Measurements from ENCODE around the gene PDCD11.

PDCD11 gene

DNA sequence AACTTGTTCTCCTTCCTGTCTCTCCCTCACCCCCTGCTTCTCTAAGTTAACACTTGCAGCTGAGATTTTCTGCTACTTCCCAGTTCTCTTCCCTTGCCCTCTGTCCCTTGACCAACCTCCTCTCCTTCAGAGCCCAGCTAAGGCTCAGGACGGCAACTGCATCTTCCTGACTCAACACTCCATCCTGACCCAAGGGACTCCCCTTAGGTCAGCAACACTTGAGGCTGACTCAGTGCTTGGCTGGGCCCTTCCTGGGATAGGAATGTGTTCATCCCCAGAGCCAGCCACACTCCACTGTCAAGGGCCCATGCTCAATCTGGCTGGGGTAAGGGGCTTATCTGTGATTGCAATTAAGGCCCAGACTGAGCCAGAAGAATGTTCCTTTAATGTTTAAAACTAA is 52.3 kb downstream of the PDCD11 start:
- in situ Hi-C loops (cut with HindIII; ENCODE audit: low pct_unique_long_range_greater_than_20kb, low sequenced_read_pairs) = no loop called here
- DNase-seq (ENCODE audit: low read depth in 1 of 2, low spot score in 1 of 2) = no peak

DNA sequence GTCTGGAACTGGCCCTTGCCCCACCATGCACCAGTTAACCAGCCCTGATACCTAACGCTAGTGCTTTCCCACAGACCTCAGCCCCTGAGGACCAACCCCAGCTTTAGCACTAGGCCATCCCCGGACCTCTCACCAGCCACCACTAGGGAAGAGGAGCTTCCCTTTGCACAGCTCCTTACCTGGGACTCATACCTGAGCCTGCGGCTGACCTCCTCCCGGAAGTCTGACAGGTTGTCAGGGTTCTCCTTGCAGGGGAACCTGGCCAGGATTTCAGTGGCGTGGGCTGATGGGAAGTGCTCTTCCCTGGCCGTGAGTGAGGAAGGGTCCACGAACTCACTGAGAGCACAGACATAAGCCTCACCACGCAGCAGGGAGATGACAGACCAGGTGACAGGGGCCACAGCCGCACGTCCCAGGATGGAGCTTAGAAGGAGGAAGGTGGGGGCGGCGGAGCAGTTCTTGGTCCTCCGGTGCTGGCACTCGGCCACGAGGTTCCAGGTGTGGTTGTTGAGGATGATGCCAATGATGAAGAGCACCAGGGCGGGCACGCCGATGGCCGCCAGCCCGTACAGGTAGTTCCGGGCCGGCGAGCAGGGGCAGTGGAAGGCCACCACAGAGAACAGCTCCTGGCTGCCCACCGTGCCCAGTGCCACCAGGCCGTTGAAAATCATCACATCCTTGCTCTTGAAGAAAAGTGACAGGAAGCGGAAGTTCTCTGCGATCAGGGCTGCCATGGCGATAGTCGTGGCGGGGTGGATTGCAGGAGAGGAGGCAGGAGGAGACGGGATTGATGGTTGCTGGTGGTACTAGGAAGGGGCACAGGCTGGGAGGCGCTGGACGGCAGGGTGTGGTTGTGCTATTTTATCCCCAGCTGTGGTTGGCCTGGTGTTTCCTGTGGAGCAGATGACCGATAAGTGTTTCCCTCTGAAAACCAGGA is 53.0 kb downstream of the PDCD11 start:
- no peak for DNase-seq (ENCODE audit: low read depth in 1 of 2, low spot score in 1 of 2)
- in situ Hi-C loops (cut with HindIII; ENCODE audit: low pct_unique_long_range_greater_than_20kb, low sequenced_read_pairs) = no loop called here
- no peak for TF ChIP-seq JUND (IDR thresholded peaks at IDR 0.05; ENCODE audit: low read depth)

More for the DNA sequence above, 52.3 kb downstream of the PDCD11 start:
- no peak for TF ChIP-seq JUND (IDR thresholded peaks at IDR 0.05; ENCODE audit: low read depth)

DNA sequence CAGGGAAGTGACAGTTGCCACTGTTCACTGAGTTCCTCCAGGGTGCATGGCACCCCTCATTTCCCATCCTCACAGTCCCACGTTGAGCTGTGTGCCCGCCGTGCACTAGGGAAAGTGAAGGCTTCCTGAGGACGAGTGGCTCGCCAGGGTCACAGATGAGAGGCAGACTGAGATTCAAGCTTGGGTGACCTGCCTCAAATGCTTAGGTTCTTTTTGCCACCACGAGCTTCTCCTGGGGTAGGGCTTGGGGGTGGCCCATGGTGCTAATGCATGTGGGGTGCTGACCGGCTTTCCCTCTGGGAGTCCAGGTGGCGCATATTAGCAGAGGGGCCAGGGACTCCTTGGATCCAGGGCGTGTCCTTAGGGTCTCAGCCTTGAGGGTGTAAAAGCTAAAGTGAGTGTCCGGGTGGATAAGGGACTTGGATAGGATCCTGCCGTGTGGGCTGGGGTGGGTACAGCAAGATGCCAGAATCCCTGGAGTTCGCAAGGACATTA is 53.8 kb downstream of the PDCD11 start:
- TF ChIP-seq JUND (IDR thresholded peaks at IDR 0.05; ENCODE audit: low read depth) = no peak
- no peak for DNase-seq (ENCODE audit: low read depth in 1 of 2, low spot score in 1 of 2)
- in situ Hi-C loops (cut with HindIII; ENCODE audit: low pct_unique_long_range_greater_than_20kb, low sequenced_read_pairs) = no loop called here

DNA sequence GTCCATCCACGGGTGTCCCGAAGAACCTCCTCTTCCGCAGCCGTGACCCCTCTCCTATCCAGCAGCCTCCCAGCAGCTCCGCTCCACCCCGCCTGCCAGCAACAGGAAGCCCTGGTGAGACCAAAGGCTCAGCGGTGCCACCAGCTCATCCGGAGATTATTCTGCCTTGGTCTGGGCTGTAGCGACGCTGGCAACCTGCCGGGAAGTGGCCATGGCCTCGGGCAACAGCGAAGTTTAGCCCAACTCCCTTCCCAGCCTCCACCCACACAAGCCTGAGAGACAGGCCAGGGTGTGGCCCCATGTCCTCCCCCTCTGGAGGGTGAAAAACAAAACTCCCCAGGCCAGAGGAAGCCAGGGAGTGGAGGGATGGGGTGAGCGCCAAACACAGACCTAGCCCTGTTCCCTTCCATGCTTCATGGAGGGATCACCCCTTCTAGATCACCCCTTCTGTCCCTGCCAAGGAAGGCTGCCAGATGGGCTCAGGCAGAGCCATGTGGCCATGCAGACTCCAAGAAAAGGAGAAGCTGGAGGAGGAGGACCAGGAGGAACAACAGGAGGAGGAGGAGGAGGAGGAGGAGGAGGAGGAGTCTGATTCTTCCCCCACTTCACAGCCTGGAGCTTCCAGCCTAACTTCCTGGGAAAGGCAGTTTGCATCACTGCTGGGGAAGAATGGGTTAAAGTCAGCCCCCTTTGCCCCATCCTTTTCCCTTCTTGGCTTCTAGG is 54.8 kb downstream of the PDCD11 start:
- peak; percentile 25 to 33 for DNase-seq (ENCODE audit: low read depth in 1 of 2, low spot score in 1 of 2)
- in situ Hi-C loops (cut with HindIII; ENCODE audit: low pct_unique_long_range_greater_than_20kb, low sequenced_read_pairs) = no loop called here
- TF ChIP-seq JUND (IDR thresholded peaks at IDR 0.05; ENCODE audit: low read depth) = no peak

DNA sequence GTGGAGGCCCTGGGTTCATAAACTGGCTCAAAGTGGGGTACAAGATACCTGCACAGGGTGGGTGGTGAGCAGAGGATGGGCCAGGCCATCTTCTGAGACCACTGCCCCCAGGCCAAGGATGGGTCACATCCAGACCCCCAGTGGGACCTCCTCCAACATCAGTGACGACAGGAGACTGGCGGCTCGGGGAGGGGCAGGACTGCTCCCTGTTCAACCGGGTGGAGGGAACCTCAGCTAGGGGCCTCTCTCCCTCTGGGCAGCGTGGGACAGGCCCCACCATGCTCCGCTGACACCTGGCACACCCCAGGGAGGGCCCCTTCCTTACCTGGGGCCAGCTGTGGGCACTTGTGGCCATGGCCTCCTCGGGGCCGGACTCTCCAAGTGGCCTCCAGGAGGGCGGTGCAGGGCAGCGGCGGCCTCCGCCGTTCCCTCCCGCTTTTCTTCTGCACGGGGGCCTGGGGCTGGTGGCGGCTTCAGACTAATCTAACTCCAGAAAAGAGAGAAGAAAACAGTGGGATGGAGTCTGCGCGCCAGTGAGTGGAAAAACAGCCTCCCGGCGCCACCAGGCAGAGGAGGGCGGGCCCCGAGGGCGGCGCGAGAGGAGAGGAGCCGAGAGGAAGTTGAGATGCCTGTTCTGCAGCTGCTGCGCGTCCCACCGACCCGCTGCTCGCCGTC is 55.5 kb downstream of the PDCD11 start, which contains the start of gene CALHM2:
CALHM2 (minus strand) TSS at position 540 of the 675 bp plus-strand sequence. CDS start 2,429 bp downstream, outside the sequence.
- TF ChIP-seq JUND (IDR thresholded peaks at IDR 0.05; ENCODE audit: low read depth) = no peak
- DNase-seq (ENCODE audit: low read depth in 1 of 2, low spot score in 1 of 2) = no peak
- in situ Hi-C loops (cut with HindIII; ENCODE audit: low pct_unique_long_range_greater_than_20kb, low sequenced_read_pairs) = no loop called here

DNA sequence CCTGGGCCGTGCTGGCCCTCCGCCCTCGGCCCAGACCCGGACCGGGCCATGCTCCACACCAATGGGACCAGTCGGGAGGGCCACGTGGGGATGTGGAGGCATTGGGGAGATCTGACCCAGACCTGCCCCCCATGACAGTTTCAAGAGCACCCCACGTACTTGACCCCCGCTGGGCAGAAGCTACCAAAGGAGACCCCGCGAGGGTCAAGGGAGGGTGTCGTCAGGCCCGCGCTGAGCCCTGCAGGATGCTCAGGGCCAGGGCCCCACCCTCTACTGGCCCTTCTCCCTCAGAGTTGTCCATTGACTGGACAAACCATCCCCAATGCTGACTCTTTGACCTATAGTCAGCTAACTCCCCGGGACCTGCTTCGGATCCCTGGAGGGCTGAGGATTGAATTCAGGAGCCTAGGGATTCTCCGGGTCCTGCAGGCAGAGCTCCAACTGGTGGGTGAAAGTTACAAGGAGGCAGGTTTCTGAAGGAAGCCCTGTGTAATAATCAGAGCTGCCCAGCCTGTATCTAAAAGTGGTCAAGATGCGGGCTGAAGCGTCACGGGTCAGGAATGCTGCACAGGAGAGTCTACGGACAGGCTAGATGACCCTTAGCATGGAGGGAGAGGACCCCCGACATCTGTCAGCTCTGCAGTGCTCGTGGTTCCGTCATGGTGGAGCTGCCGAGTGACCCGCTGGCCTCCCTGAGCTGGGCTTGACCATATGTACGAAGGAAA is 56.2 kb downstream of the PDCD11 start:
- in situ Hi-C loops (cut with HindIII; ENCODE audit: low pct_unique_long_range_greater_than_20kb, low sequenced_read_pairs) = no loop called here
- DNase-seq (ENCODE audit: low read depth in 1 of 2, low spot score in 1 of 2) = no peak
- no peak for TF ChIP-seq JUND (IDR thresholded peaks at IDR 0.05; ENCODE audit: low read depth)

DNA sequence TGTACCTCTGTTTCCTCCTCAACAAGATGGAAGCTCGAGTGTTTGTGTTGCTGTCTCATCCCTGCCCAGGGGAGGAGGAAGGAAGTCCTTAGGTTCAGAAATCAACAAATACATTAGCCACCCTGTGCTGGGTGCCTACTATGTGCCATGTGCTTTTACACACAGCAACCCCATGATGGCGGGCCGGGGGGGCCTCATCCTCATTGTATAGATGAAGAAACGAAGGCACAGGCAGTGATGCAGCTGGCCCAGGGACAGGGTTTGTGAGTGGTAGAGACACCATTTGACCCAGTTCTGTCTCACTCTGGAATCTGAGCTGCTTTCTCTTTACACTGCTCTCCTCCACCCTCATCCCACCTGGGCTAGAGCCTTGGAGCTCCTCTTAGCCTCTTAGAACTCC is 57.6 kb downstream of the PDCD11 start:
- DNase-seq (ENCODE audit: low read depth in 1 of 2, low spot score in 1 of 2) = no peak
- in situ Hi-C loops (cut with HindIII; ENCODE audit: low pct_unique_long_range_greater_than_20kb, low sequenced_read_pairs) = no loop called here
- no peak for TF ChIP-seq JUND (IDR thresholded peaks at IDR 0.05; ENCODE audit: low read depth)

DNA sequence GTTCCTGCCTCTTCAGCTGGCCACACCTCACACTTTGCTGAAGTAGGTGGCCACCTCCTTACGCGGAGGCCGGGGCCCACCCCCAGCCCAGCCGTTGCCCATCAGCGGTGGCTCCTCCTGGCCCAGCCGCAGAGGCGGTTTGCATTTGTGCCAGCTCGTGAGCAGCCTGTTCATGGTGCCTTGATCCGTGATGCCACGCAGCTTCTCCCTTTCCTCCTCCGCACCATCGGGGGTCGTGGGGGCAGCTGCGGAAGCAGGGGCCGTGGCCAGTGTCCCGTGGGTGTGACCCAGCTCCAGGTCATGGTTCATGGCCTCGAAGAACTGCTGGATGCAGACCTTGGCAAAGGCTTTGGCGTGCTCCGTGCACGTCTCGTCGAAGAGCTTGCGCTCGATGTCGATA is 58.8 kb downstream of the PDCD11 start:
- in situ Hi-C loops (cut with HindIII; ENCODE audit: low pct_unique_long_range_greater_than_20kb, low sequenced_read_pairs) = no loop called here
- no peak for TF ChIP-seq JUND (IDR thresholded peaks at IDR 0.05; ENCODE audit: low read depth)
- DNase-seq (ENCODE audit: low read depth in 1 of 2, low spot score in 1 of 2) = no peak

DNA sequence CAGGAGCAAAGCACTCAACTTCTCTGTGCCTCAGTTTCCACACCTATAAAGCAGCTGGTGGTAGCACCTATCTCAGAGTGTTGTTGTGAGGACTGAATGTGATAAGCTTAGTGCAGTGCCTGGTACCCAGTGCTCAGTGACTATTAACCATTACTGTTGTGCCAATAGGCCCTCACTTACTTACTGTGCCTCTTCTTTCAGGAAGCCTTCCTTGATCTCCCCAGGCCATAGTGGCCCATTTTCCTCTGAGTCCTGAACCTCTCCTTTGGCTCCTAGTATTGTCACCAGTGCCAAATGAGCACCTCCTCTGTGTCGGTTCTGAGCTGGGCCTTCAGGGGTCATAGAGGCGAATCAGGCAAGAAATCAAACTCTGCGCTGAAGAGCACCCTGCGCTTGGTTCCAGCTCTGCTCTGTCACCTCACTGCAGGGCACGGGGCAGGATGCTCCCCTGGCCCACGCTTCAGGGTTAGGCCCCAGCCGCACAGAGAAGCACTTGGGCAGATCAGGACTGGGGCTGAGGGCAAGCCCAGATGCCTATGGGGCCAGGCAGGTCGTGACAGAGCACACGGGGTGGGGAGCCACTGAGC is 59.7 kb downstream of the PDCD11 start:
- no peak for DNase-seq (ENCODE audit: low read depth in 1 of 2, low spot score in 1 of 2)
- in situ Hi-C loops (cut with HindIII; ENCODE audit: low pct_unique_long_range_greater_than_20kb, low sequenced_read_pairs) = no loop called here
- TF ChIP-seq JUND (IDR thresholded peaks at IDR 0.05; ENCODE audit: low read depth) = no peak

DNA sequence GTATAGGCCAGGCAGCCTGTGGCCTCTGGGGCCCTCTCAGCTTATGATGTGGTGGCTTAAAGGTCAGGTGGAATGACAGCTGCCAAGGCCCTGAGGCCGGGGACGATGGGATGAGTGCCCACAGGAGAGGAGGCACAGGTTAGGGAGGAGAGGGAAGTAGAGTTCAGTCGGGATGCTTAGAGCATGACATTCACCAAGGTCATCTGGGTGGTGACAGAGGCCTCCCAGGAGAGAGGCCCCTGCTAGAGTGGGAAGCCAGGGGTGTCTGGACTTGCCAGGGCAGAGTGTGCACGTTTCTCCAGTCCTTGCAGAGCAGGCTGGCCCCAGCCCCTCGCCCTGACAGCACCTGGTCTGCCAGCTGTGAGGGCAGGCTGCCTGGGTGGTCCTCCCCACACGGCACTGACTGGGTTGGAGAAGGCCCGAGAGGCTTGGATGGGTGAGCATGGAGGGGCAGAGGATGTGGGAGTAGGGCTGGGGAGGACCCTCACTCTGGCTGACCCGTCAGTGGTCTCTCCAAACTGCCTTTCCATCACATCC is 60.8 kb downstream of the PDCD11 start:
- TF ChIP-seq JUND (IDR thresholded peaks at IDR 0.05; ENCODE audit: low read depth) = no peak
- in situ Hi-C loops (cut with HindIII; ENCODE audit: low pct_unique_long_range_greater_than_20kb, low sequenced_read_pairs) = no loop called here
- no peak for DNase-seq (ENCODE audit: low read depth in 1 of 2, low spot score in 1 of 2)

DNA sequence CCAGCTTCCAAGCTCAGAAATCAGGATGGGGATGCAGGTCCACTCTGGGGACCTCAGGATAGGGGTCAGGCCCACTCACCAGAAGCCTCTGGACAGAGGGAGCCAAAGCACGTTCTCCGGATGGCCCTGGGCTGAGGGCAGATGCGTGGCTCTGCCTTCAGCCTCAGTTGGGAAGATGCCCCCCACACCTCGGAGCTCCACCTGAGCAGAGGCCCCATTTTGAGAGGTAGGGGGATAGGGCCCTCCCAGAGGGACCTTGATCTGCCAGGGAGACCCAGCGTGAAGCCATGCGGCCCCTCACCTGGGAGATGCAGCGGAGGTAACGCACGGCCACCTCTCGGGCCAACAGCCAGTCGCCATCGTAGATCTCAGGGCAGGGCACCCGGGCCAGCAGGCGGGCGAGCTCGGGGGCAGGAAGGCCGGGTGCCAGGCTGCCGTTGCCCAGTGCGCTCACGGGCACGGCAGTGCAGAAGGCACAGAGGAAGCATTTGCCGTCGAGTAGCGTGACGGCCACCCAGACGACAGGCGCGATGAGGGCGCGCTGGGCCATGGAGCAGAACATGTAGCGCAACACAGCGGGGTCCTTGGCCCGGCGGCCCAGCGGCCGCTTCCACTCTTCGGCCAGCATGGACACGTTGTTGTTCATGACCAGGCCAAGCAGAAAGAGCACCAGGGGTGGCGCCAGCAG is 61.6 kb downstream of the PDCD11 start:
- no peak for TF ChIP-seq JUND (IDR thresholded peaks at IDR 0.05; ENCODE audit: low read depth)
- no peak for DNase-seq (ENCODE audit: low read depth in 1 of 2, low spot score in 1 of 2)
- in situ Hi-C loops (cut with HindIII; ENCODE audit: low pct_unique_long_range_greater_than_20kb, low sequenced_read_pairs) = no loop called here

All from T47D (cell line).